BLaER1 treated with 17β-estradiol and CSF1 and Interleukin-3, amounts not matched to agents 10 nM and 100 nM (cell line): ENCODE results near the gene FOXP1.

Experiments used
- H3K27ac ChIP-seq, 11 experiments: shearing (Covaris generic); formaldehyde crosslinking; 2 replicates each; pipeline ENCODE4 v1.8.1; 2022
- H3K27me3 ChIP-seq, 11 experiments: shearing (Covaris generic); formaldehyde crosslinking; 2 replicates each; pipeline ENCODE4 v1.8.1; 2022
- H3K36me3 ChIP-seq, 11 experiments: shearing (Covaris generic); formaldehyde crosslinking; 2 replicates each; pipeline ENCODE4 v1.8.1; 2022
- H3K4me1 ChIP-seq, 10 experiments: shearing (Covaris generic); formaldehyde crosslinking; 2 replicates each; pipeline ENCODE4 v1.8.1; 2022
- H3K4me2 ChIP-seq, 11 experiments: shearing (Covaris generic); formaldehyde crosslinking; 2 replicates each; pipeline ENCODE4 v1.8.1; 2022
- H3K4me3 ChIP-seq, 10 experiments: shearing (Covaris generic); formaldehyde crosslinking; 2 replicates each; pipeline ENCODE4 v1.8.1; 2022
- H3K9ac ChIP-seq, 11 experiments: shearing (Covaris generic); formaldehyde crosslinking; 2 replicates each; pipeline ENCODE4 v1.8.1; 2022
- H3K9me3 ChIP-seq, 11 experiments: shearing (Covaris generic); formaldehyde crosslinking; replicated peaks in 1 of 11; 2 replicates each; pipeline ENCODE4 v1.8.1; 2022
- H4K20me1 ChIP-seq, 11 experiments: shearing (Covaris generic); formaldehyde crosslinking; 2 replicates each; pipeline ENCODE4 v1.8.1; 2022
- Cebpa-rat ChIP-seq, 11 experiments: shearing (Covaris generic); IDR thresholded peaks; 2 replicates each; pipeline ENCODE4 v1.8.1; 2022

The FOXP1 gene

DNA sequence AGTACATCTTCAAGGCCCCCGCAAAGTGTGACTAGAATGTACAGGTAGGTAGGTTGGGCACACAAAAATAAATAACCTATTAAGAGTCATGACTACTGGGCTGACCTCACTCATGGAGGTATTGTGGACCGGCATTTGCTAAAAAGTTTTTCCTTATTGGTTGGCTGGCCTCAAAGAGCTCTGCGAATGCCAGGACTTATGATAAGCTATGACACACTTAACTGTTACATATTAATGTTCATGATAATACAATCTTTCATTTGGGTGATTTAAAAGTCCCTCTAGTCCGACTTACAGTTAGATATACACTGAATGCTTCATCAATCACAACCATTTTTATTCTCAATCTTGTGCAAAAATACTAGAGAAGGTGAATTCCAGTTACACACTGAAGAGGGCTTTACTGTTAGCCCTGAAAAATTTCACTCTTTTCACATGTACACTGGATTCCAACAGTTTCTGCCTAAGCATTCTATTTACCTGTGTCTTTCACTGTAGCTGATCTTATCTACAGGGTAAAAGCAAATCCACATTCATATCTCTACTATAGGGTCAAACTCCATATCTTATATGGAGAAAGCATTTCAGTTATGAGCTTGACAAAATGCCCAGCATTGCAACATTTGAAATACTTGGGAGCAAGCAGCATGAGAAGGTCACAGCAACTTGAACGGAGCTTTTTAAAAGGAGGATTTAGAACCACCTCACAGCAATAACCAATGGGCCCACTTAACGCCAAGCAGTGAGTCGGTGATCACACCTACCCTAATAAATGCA is 329.1 kb downstream of the FOXP1 start:
- no peak for TF ChIP-seq Cebpa-rat (IDR thresholded peaks at IDR 0.05)
- H3K27me3 ChIP-seq, result no peaks in the 10 kb centered on the region
- H3K4me1 ChIP-seq, result no peaks in the 10 kb centered on the region
- no peak overlapping the region for H3K4me3 ChIP-seq
- H3K9me3 ChIP-seq, result no peaks in the 10 kb centered on the region
- H3K27ac ChIP-seq, result no peak overlapping the region
- no peak overlapping the region for H3K9ac ChIP-seq
- H3K4me2 ChIP-seq, result no peak overlapping the region
- no peaks in the 10 kb centered on the region for H4K20me1 ChIP-seq
- no peaks in the 10 kb centered on the region for H3K36me3 ChIP-seq

DNA sequence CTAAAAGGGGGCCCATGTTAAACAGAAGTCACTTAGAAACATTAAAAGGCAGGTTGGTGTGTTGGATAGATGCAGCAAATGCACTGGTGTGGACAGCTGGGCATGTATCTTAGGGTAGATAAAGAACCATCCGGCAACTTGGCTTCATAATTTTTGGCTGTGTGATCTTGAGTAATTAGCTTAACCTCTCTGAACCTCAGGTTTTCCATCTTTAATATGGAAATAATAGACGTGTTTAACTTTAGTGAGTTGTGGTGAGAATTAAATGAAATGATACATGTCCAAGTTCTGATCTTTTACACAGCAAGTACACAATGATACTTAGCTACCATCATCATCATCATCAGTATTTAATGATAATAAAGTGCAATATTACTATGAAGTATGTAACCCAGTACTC is 330.4 kb downstream of the FOXP1 start:
- Histone ChIP-seq H3K27me3 (no peaks in the 10 kb centered on the region), H4K20me1 (no peaks in the 10 kb centered on the region), H3K4me3 (no peak overlapping the region), H3K4me1 (no peaks in the 10 kb centered on the region), H3K36me3 (no peaks in the 10 kb centered on the region), H3K4me2 (no peak overlapping the region), H3K27ac (no peak overlapping the region), H3K9me3 (no peaks in the 10 kb centered on the region), H3K9ac (no peak overlapping the region)
- TF ChIP-seq Cebpa-rat (IDR thresholded peaks at IDR 0.05), result no peak

DNA sequence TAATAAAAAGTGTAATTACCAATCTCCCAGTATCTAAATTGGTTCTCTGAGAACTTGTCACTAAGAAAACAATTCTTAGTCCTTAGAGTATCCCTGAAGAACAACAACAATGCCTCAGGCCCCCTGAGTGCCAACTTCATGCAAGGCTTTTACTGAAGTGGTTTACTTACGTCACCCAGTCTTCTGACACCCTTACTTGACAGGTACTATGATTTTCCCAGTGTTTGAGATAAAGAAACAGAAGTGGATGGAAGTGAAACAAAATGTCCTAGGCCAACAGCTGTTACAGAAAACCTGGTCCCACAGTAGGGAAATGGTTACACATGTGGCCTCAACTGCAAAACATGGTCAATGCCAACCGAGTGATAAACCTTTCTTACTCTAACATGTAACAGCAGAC is 331.1 kb downstream of the FOXP1 start:
- TF ChIP-seq Cebpa-rat (IDR thresholded peaks at IDR 0.05), result no peak
- Histone ChIP-seq H3K4me3 (no peak overlapping the region), H3K36me3 (no peaks in the 10 kb centered on the region), H3K27me3 (no peaks in the 10 kb centered on the region), H3K27ac (no peak overlapping the region), H3K9ac (no peak overlapping the region), H4K20me1 (no peaks in the 10 kb centered on the region; a peak in 1 of 22 replicates), H3K4me2 (no peak overlapping the region), H3K4me1 (no peaks in the 10 kb centered on the region), H3K9me3 (no peaks in the 10 kb centered on the region)

DNA sequence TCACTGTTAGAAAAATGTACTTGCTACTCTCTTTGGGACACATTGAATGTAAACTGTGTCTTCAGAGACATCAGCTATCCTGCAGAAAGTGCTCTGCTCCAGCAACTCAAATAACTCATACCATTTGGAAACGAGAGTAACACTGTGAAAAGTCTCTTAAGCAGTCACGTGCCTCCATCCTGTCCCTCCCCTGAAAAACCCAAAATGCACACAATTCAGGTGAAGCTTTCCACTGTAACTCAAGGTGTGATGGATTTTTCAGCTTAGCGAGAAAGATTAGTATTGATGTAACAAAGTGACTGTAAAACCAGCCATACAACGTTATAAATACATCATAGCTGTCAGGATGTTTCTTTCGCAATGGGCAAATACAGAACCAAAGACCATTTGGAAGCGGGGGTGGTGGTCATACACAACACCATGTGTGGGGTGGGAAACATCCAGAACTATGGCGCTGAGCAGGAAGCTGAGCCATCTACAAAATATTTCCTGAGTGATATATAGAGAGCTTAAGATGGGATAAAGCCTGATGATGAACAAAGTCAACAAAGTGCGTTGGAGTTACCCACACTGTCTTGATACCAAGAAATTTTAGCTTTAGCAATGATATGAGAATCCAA is 332.3 kb downstream of the FOXP1 start:
- no peaks in the 10 kb centered on the region; a peak in 1 of 22 replicates for H4K20me1 ChIP-seq
- no peak overlapping the region for H3K27ac ChIP-seq
- no peak overlapping the region for H3K4me3 ChIP-seq
- no peaks in the 10 kb centered on the region for H3K9me3 ChIP-seq
- no peak for TF ChIP-seq Cebpa-rat (IDR thresholded peaks at IDR 0.05)
- H3K27me3 ChIP-seq, result no peaks in the 10 kb centered on the region
- no peak overlapping the region for H3K9ac ChIP-seq
- H3K4me1 ChIP-seq, result no peaks in the 10 kb centered on the region
- no peak overlapping the region for H3K4me2 ChIP-seq
- H3K36me3 ChIP-seq, result no peaks in the 10 kb centered on the region

DNA sequence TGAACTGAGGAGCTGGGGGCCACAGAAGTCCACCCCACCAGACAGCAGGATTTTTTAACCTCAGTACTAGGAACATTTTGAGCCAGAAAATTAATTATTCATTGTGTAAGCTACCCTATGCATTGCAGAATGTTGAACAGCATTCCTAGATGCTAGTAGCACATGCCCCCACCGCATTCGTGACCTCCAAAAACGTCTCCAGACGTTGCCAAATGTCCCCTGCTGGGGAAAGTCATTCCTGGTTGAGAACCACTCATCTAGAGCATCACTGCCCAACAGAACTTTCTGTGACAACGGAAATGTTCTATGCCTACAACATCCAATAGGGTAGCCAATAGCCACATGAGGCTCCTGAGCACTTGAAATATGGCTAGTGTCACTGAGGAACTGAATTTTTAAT is 333.5 kb downstream of the FOXP1 start:
- Histone ChIP-seq H3K9ac (no peak overlapping the region), H3K4me2 (no peak overlapping the region), H3K9me3 (no peaks in the 10 kb centered on the region), H3K36me3 (no peaks in the 10 kb centered on the region), H3K27me3 (no peaks in the 10 kb centered on the region), H3K4me3 (no peak overlapping the region), H3K27ac (no peak overlapping the region), H4K20me1 (no peaks in the 10 kb centered on the region; a peak in 1 of 22 replicates), H3K4me1 (peaks cover 0 to under 1% (median under 1%) of the 10 kb centered on the region in 10 experiments; a peak in 1 of 20 replicates)
- no peak for TF ChIP-seq Cebpa-rat (IDR thresholded peaks at IDR 0.05)

DNA sequence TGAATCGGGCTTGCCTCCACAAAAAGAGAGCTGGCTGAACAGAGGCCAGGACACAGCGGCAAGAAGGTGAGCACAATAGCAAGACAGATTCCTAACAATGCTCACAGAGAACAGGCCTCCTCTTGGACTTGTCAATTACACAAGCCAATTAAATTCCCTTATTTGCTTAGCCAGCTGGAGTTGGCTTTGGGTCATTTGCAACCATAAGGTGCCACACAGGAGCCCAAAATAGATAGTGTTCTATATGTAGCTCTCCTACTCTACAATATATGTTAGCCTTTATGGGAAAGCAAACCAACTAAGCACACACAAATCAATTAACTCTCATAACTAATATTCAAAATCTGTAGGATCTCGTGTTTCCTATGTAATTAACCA is 335.6 kb downstream of the FOXP1 start:
- Histone ChIP-seq H3K4me3 (no peak overlapping the region), H3K9me3 (no peaks in the 10 kb centered on the region), H3K27ac (no peak overlapping the region), H3K4me2 (no peak overlapping the region), H3K4me1 (peaks cover 0 to 18% (median 14%) of the 10 kb centered on the region in 10 experiments; a peak in 16 of 20 replicates), H3K9ac (no peak overlapping the region), H4K20me1 (no peaks in the 10 kb centered on the region; a peak in 1 of 22 replicates), H3K36me3 (no peaks in the 10 kb centered on the region), H3K27me3 (no peaks in the 10 kb centered on the region)
- no peak for TF ChIP-seq Cebpa-rat (IDR thresholded peaks at IDR 0.05)

DNA sequence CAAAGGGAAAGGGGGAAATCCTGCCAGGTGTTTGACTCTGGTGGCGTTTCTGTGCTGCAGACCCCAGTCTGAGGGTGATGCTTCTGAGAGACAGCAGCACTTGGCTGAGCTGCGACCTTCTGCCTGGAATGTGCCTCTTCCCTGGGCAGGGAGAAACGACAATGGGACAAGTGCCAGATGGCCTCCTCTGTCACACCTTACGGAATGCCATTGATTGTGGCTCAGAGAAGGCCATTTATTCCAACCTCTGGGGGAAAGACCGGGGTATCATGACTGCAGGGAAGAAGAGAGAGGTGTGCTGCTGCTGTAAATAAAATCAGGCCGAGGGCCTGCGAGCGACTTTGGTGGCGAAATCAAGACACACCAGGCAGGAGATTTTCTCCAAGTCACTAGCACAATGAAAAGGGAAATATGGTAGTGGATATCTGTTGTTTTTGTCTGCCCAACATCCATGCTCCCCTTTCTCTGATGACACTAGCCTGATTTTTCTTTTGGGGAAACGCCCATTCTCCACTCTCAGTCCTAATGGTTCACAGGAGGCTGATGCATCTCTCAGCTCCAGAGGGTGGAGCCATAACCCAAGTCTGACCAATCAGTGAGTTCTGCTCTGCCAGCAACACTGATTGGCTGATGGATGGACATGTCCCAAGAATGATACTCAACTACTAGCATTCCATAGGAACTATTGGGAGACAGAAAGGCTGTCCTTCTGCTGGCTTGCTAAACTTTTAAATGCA is 336.1 kb downstream of the FOXP1 start:
- Histone ChIP-seq H3K27ac (no peak overlapping the region), H3K4me1 (peaks cover 0 to 18% (median 14%) of the 10 kb centered on the region in 10 experiments; a peak in 16 of 20 replicates), H4K20me1 (no peaks in the 10 kb centered on the region; a peak in 1 of 22 replicates), H3K9me3 (no peaks in the 10 kb centered on the region), H3K4me2 (no peak overlapping the region), H3K27me3 (no peaks in the 10 kb centered on the region), H3K36me3 (no peaks in the 10 kb centered on the region), H3K4me3 (no peak overlapping the region), H3K9ac (no peak overlapping the region)
- TF ChIP-seq Cebpa-rat (IDR thresholded peaks at IDR 0.05), result no peak

DNA sequence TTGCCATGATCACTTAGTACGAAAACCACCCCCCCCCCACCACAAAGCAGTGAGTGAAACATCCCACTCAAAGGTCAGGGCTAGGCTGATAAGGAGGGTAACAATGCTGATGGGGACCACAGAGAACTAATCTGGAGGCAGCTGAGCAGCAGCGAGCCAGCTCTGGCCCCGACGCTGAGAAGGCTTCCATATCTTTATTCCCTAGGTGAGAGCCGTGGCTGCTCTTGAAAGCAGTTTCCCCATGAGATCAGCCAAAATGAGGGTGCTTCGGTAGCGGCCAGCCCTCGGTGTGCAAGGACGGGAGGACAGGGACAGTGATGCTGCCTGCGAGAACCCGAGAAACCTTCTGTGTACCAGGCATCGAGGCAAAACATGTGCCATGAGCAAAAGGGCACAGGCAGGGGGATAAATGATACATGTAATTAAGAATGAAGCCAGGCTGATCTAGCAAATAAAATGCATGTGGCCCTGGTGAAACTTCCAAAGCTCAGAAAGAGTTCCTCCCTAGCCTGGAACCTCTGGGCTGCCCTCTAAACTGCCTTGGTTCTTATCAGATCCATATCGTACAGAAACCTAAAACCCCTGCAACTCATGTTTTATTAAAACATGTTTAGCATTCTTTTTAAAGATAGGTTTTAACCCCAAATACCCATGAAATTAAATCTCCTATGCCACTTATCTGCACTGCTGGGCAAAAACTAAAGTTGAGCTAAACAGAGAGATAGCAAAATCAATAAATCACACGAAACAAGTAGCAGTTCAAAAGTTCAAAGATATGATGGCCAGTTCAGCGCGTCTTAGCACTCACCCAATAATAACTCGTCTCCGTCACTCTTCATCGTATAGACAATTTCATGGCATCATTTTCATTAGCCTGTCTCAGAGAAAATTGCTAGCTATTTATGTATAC is 337.3 kb downstream of the FOXP1 start:
- no peak overlapping the region for H3K4me2 ChIP-seq
- no peak for TF ChIP-seq Cebpa-rat (IDR thresholded peaks at IDR 0.05)
- H3K4me1 ChIP-seq, result peaks cover 0 to 18% (median 14%) of the 10 kb centered on the region in 10 experiments; a peak in 16 of 20 replicates
- no peaks in the 10 kb centered on the region for H3K27me3 ChIP-seq
- no peak overlapping the region for H3K4me3 ChIP-seq
- no peaks in the 10 kb centered on the region for H3K36me3 ChIP-seq
- no peak overlapping the region for H3K27ac ChIP-seq
- H3K9ac ChIP-seq, result no peak overlapping the region
- H3K9me3 ChIP-seq, result no peaks in the 10 kb centered on the region
- no peaks in the 10 kb centered on the region; a peak in 1 of 22 replicates for H4K20me1 ChIP-seq
